ENCODE measurements around the gene STAG3. TPM values are rescaled to one million over a fixed set of nuclear protein-coding genes. Genes with fewer than 3 reads are reported as not detected.

The STAG3 gene, protein sequence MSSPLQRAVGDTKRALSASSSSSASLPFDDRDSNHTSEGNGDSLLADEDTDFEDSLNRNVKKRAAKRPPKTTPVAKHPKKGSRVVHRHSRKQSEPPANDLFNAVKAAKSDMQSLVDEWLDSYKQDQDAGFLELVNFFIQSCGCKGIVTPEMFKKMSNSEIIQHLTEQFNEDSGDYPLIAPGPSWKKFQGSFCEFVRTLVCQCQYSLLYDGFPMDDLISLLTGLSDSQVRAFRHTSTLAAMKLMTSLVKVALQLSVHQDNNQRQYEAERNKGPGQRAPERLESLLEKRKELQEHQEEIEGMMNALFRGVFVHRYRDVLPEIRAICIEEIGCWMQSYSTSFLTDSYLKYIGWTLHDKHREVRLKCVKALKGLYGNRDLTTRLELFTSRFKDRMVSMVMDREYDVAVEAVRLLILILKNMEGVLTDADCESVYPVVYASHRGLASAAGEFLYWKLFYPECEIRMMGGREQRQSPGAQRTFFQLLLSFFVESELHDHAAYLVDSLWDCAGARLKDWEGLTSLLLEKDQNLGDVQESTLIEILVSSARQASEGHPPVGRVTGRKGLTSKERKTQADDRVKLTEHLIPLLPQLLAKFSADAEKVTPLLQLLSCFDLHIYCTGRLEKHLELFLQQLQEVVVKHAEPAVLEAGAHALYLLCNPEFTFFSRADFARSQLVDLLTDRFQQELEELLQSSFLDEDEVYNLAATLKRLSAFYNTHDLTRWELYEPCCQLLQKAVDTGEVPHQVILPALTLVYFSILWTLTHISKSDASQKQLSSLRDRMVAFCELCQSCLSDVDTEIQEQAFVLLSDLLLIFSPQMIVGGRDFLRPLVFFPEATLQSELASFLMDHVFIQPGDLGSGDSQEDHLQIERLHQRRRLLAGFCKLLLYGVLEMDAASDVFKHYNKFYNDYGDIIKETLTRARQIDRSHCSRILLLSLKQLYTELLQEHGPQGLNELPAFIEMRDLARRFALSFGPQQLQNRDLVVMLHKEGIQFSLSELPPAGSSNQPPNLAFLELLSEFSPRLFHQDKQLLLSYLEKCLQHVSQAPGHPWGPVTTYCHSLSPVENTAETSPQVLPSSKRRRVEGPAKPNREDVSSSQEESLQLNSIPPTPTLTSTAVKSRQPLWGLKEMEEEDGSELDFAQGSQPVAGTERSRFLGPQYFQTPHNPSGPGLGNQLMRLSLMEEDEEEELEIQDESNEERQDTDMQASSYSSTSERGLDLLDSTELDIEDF
- total RNA-seq (2021; fragmentation: NEBNext Ultra II Directional; extraction: Animal tissue kit (Norgen Biotek cat#: 25700)) (3.3 and 3.8 TPM in 2 replicates), polyA plus RNA-seq (2011; rRNA removed) (1.3 and 1.9 TPM in 2 replicates), polyA minus RNA-seq (2011; rRNA and poly(A)+ RNA removed) (3.2 and 4.2 TPM in 2 replicates)
- 1.6 TPM for polyA plus RNA-seq (2011; cell fraction: cytosol; rRNA removed)
- polyA plus RNA-seq (2011; cell fraction: nucleus; rRNA removed) = 6.5 TPM
- 5.3 to 7.8 TPM (median 6.2 TPM) in 4 replicates for polyA plus RNA-seq (2012, experiment 1 of 2)
- 3.1 TPM for polyA plus RNA-seq (2012, experiment 2 of 2)
- polyA plus RNA-seq (2013, experiment 1 of 2) = 1.8 TPM
- 1.5 TPM for polyA plus RNA-seq (2013, experiment 2 of 2)
- polyA minus RNA-seq (2011; cell fraction: cytosol; rRNA and poly(A)+ RNA removed) = 0.44 TPM
- polyA minus RNA-seq (2011; cell fraction: nucleus; rRNA and poly(A)+ RNA removed) = 1.5 TPM
- long read RNA-seq, experiment 1, full-length matches to known transcripts = 1 of 3 reads
- long read RNA-seq, experiment 1, partial matches to known transcripts = 1 of 3 reads
- long read RNA-seq, experiment 1, other reads (novel, unspliced or antisense) = 1 of 3 reads
- long read RNA-seq, experiment 2 = 0 reads

- CTCF ChIA-PET (ENCODE audit: partially characterized antibody) = interaction anchor here (0.6 to 1.6 kb wide), 7 partner anchors 10 to 48 kb away, joined by 3 to 6 read pairs (median 3); partner anchors contain the start of gene GAL3ST4
- Histone ChIP-seq H2AFZ (ENCODE audit: low read length) (peak within 1 kb of the TSS; percentile 2; the same call in 1 of the 2 replicates), H4K5ac (ENCODE audit: insufficient read length, low read depth, low read length) (peak within 1 kb of the TSS; percentile 67), H3K9ac (replicated peaks in 1 of 4; ENCODE audit: extremely low read depth in 1 of 4, low read depth in 3 of 4, low read length in 3 of 4) (peak within 1 kb of the TSS in 3 of 4 experiments; percentile 67 to 89 (median 68); a peak in 6 of 7 replicates), H3K56ac (replicated peaks; ENCODE audit: insufficient read length, low read depth, low read length) (peak within 1 kb of the TSS; percentile 91), H3K23me2 (ENCODE audit: low read depth, low read length) (peaks cover 5% of the 10 kb centered on the region), H3K4me2 (ENCODE audit: insufficient read depth in 1 of 2, low read depth in 2 of 2, low read length in 2 of 2) (peak within 1 kb of the TSS; percentile 84 to 90), H3K14ac (ENCODE audit: insufficient read length) (peak within 1 kb of the TSS; percentile 85), H2BK5ac (ENCODE audit: low read depth, low read length) (peak within 1 kb of the TSS; percentile 80; the same call in 1 of the 2 replicates), H2AK5ac (ENCODE audit: low read depth, low read length) (no peak within 1 kb of the TSS), H4K91ac (replicated peaks; ENCODE audit: insufficient read length, low read length) (peak within 1 kb of the TSS; percentile 83), H3K23ac (ENCODE audit: insufficient read length) (no peak within 1 kb of the TSS), H3K4me1 (replicated peaks in 1 of 4; ENCODE audit: control insufficient read depth in 3 of 4, insufficient read depth in 4 of 4, low read length in 3 of 4) (peaks cover 3 to 7% (median 5%) of the 10 kb centered on the region in 4 experiments; a peak in 6 of 7 replicates), H2BK12ac (ENCODE audit: low read depth, low read length) (peak within 1 kb of the TSS; percentile 87; the same call in 1 of the 2 replicates), H3K27ac (ENCODE audit: low read depth, low read length) (no peak within 1 kb of the TSS), H3K27me3 (replicated peaks in 1 of 4; ENCODE audit: control insufficient read depth in 3 of 4, extremely low read depth in 1 of 4, insufficient read depth in 3 of 4, low read length in 3 of 4) (peaks cover 0 to 13% (median 9%) of the 10 kb centered on the region in 4 experiments; a peak in 6 of 7 replicates), H2BK20ac (ENCODE audit: low read length) (no peak within 1 kb of the TSS), H3K4ac (replicated peaks; ENCODE audit: insufficient read length, low read depth, low read length) (peak within 1 kb of the TSS; percentile 98), H3K4me3 (ENCODE audit: extremely low read depth in 1 of 4, insufficient read depth in 2 of 4, low read depth in 3 of 4, low read length in 4 of 4) (peak within 1 kb of the TSS; percentile 91 to 97 (median 96)), H2BK15ac (ENCODE audit: low read length) (peak within 1 kb of the TSS; percentile 92), H3K9me3 (ENCODE audit: insufficient read depth in 2 of 2, low read depth in 1 of 2, low read length in 1 of 2) (peaks cover 0 to 5% of the 10 kb centered on the region in 2 experiments; a peak in 1 of 4 replicates), H3K18ac (ENCODE audit: extremely low read depth, low read length) (peak within 1 kb of the TSS; percentile 83), H3K79me1 (ENCODE audit: low read depth, low read length) (no peaks in the 10 kb centered on the region; the same call in 1 of the 2 replicates), H4K20me1 (replicated peaks in 1 of 2; ENCODE audit: control insufficient read depth in 1 of 2, insufficient read depth in 2 of 2, low read length in 2 of 2) (peaks cover 0 to 16% of the 10 kb centered on the region in 2 experiments), H3K79me2 (ENCODE audit: control insufficient read depth in 1 of 2, insufficient read depth in 2 of 2, low read length in 2 of 2) (peaks cover 0 to 7% of the 10 kb centered on the region in 2 experiments; a peak in 2 of 4 replicates), H3K36me3 (ENCODE audit: control insufficient read depth in 2 of 4, insufficient read depth in 4 of 4, low read length in 3 of 4) (peaks cover 0 to 8% (median 1%) of the 10 kb centered on the region in 4 experiments; a peak in 3 of 8 replicates), H2BK120ac (replicated peaks; ENCODE audit: low read depth, low read length) (no peak within 1 kb of the TSS), H4K8ac (ENCODE audit: extremely low read depth, insufficient read depth, low read length) (peak within 1 kb of the TSS; percentile 90)
- POLR2A ChIA-PET (ENCODE audit: partially characterized antibody) = interaction anchor here (0.7 to 4.9 kb wide), 12 partner anchors 11 to 95 kb away, joined by 3 to 39 read pairs (median 4); partner anchors contain the start of genes AP4M1, GAL3ST4, LAMTOR4 and MCM7
- peak; percentile 97 to 100 for DNase-seq (ENCODE audit: low read depth in 1 of 2, low spot score in 2 of 2)
- 23% methylated on average over 54 of the region's 78 CpGs; no CpG with 5 or more reads in 1 of the 2 experiments for WGBS, 2 experiments (ENCODE audit: extremely low coverage in 1 of 2, insufficient coverage in 1 of 2, insufficient read length in 1 of 2, insufficient replicate concordance in 2 of 2, low coverage in 1 of 2, low lambda C conversion rate in 2 of 2, missing lambda C conversion rate in 1 of 2)
- no peak for FAIRE-seq
These were observed at the start of gene STAG3, which contains the start of gene GPC2 for GRCh38 chr7:100177045-100178001. Gene STAG3 (plus strand): TSS chr7:100177918. CDS start chr7:100180557, 2,639 bp downstream. Gene GPC2 (minus strand): TSS chr7:100177381. CDS start chr7:100177199, 182 bp downstream.

Data from H1 (cell line).